Activated T-cell treated with anti-CD3 and anti-CD28 coated beads for 4 hours (primary cell): ENCODE data around the gene PRSS21.

ENCODE experiments used
- DNase-seq: peaks from one replicate; pipeline ENCODE4 v3.0.0-alpha.2; 2020

PRSS21 gene

DNA sequence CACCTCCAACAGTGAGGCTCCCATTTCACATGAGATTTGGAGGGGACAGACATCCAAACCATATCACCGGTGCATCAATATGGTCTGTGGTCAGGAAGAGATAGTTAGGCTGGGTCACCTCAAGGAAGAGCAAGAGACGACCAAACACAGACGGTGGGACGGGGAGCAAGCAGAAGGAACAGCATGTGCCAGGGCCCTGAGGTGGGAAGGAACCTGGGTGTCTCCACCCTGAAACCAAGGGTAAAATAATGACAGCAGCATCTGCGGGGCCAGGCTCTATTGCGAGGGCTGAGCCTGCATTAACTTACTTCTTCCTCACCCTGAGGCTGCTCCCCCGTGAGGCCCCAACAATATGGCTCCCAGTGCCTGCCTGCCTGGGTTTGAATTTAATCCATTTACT is 8.9 kb upstream of the PRSS21 start:
- no peak for DNase-seq

DNA sequence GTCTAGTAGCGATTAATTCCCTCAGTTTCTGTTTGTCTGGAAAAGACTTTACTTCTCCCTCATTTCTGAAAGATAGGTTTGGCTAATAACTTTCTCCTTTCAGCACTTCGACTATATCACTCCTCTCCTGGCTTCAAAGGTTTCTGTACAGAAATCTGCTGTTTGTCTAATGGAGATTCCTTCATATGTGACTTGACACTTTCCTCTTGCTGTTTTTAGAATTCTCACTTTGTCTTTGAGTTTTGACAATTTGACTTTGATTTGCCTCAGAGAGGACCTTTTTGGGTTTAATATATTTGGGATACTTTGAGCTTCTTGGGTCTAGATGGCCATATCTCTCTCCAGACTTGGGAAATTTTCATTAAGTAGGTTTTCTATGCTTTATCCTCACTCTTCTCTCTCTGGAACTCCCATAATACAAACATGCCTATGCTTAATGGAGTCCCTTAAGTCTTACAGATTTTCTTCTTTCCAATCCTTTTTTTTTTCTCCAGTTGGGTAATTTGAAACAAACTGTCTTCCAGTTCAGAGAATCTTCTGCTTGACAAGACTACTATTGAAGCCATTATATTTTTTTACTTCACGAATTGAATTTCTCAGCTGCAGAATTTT is 7.8 kb upstream of the PRSS21 start:
- DNase-seq, result no peak

DNA sequence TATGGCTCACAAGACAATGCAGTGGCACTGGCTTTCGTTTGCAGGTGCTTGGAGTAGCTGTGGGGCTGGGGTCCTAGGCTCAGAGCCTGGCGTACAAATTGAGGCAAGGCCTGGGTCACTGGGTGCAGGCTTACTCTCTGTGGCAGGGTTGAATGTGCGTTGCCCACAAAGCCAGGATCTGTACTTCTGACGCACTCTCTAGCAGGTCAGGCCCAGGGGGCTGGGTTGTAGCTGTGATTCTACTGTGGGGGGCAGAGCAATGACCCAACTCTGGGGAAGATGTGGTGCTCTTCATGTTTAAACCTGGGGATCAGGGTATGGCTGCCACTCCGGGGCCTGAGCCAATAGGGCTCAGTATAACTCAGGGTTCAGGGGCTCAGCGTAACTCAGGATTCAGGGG is 6.4 kb upstream of the PRSS21 start:
- no peak for DNase-seq

- DNase-seq, result no peak
These were observed 5.2 kb upstream of the PRSS21 start for GRCh38 chr16:2811703-2812471.

GRCh38 chr16:2813771-2814221 is 3.2 kb upstream of the PRSS21 start:
- no peak for DNase-seq

DNA sequence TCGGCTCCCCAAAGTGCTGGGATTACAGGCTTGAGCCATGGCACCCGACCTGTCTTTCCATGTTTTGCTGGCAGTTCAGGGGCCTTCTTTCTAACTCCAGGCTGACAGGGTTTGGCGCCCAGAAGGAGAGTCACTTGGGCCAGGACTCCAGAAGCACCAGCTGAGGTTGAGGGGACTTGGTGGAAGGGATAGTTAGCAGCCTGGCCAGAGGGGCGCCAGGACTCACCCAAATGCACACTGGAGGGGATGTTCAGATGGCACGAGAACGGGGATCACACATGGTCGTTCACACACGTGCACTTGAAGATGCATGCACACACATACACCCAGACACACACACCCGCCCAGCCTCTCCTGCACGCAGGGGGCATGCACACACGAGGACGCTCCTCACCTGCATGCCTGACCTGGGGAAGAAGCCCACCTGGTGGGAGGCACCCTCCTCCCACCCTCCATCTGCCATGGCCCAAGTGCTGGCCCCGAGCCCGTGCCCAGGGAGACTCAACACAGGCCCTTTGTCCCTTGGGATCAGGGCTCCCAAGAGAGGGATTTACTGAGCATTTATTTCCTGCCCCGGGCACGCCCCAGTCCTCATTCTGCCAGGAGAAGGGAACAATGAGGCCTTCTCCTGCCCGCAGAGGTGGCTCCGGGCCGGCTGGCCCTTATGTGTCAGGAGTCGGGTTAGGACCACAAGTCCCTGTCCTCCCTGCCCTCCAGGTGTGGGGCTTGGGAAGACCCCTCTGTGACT is 2.3 kb upstream of the PRSS21 start:
- DNase-seq, result no peak

DNA sequence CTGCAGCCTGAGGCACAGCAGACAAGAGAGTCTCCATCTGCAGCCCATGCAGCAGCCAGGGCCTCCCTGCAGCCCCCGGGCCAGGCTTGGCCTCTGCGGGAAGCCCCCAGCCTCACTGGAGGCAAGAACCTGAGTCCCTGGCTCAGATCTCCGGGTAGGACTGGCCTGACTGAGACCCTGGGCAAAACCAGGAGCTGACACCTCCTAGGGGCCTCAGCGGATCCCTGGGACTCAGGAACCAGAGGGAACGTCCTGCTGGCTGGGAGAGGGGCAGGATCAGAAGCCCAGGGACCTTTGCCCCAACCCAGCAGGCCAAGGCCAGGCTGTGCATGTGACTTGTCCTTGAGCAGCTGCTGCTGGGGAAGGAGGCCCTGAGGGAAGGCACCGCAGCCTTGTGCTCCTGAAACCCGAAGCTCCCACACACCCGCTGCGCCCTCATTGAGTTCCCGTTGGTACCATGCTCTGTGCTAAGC is 1.7 kb upstream of the PRSS21 start:
- DNase-seq, result no peak

- no peak for DNase-seq
These were observed 569 bp downstream of the PRSS21 start for GRCh38 chr16:2817340-2818271.

DNA sequence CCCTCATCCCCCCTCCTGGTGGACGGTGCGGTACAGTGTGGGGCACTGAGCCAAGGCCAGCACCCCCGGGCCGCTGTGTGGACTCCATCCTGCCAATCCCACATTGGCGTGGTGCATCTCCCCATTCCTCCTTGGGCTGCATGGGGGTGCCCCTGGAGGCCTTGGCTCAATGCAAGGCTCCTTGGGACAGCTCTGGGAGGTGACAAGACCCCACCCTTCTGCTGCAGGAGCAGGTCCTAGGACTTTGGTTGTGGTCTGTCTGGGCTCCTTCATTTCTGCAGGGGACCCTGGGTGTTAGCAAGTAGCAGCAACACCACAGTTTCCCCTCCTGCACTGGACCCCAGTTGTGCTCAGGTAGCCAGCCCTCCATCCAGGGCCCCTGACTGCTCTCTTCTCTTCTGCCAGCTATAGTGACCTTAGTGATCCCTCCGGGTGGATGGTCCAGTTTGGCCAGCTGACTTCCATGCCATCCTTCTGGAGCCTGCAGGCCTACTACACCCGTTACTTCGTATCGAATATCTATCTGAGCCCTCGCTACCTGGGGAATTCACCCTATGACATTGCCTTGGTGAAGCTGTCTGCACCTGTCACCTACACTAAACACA is 1.3 kb downstream of the PRSS21 start:
- DNase-seq, result no peak

- no peak for DNase-seq
These were observed 2.3 kb downstream of the PRSS21 start for GRCh38 chr16:2819179-2819938.

- no peak for DNase-seq
These were observed 3.1 kb downstream of the PRSS21 start for GRCh38 chr16:2819939-2820835.

DNA sequence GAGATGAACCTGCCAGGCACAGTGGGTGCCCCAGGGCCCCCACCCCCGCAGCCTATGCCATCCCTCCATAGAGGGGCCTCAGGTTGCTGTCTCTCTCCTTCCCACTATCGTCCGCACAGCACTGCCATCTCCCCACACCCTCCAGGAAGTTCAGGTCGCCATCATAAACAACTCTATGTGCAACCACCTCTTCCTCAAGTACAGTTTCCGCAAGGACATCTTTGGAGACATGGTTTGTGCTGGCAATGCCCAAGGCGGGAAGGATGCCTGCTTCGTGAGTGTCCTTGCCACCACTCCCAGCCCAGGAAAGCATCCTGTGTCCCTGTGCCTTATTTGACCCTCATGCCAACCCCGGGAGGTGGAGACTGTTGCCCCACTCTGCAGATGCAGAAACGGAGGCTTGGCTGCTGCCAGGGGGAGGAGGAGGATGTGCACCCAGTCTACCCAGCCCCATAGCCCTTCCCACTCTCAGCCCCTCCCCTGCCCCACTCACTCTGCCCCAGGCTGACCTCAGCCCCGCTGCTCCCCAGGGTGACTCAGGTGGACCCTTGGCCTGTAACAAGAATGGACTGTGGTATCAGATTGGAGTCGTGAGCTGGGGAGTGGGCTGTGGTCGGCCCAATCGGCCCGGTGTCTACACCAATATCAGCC is 3.9 kb downstream of the PRSS21 start:
- DNase-seq, result no peak

GRCh38 chr16:2821487-2822157 is 4.6 kb downstream of the PRSS21 start:
- DNase-seq, result no peak

GRCh38 chr16:2822158-2822495 is 5.1 kb downstream of the PRSS21 start:
- DNase-seq, result no peak

DNA sequence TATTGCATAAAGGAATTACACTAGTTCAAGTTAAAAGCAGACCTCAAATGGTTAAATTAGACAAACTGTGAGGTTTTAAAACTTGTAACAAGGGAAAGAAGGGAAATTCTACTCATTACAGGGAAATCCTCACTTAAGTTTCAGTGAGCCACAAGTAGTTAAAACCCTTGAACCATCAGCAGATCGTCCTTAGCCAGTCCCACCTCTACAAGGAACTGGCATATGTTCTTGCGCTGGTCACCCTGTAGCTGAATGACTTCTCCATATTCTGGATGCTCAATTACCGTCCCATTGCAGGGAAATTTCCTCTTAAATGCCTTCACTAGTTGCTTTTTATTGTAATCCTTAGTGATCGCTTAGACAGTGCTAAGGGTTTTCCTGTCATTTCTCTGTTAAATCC is 5.5 kb downstream of the PRSS21 start:
- no peak for DNase-seq

- no peak for DNase-seq
These were observed 7.6 kb downstream of the PRSS21 start for GRCh38 chr16:2824626-2825025.

- DNase-seq, result no peak
These were observed 8.2 kb downstream of the PRSS21 start for GRCh38 chr16:2825049-2825742.

GRCh38 chr16:2825906-2826305 is 8.9 kb downstream of the PRSS21 start:
- no peak for DNase-seq
